HCT116 (cell line): ENCODE data around the gene CD300LB. TPM values are rescaled to one million over a fixed set of nuclear protein-coding genes. Genes with fewer than 3 reads are reported as not detected.

Experiments used
- ATAC-seq: fragments of 200-7000 bp; cut with Tn5 transposase; 2 replicates; pipeline ENCODE4 v1.9.1; 2020; ENCODE audit warnings: mild to moderate bottlenecking, moderate library complexity
- BruUV-seq: library from RNA; stranded (reverse); fragments of 400-500 nt; replicated peaks from 2 replicates; lab custom pipeline; 2021; lab: Mats Ljungman, UMichigan
- CTCF ChIA-PET: fragments of 300-600 bp; sonication (Branson Sonifier 250); formaldehyde crosslinking; loops from one replicate; lab custom pipeline; 2021; ENCODE audit warnings: antibody characterized with exemption; lab: Charles Lee
- POLR2A ChIA-PET: fragments of 300-600, 350-600 bp; sonication (Branson Sonifier 250); formaldehyde crosslinking; loops from one replicate; lab custom pipeline; 2021; ENCODE audit warnings: antibody characterized with exemption; lab: Charles Lee
- RAD21 ChIA-PET, 2 experiments: fragments of 300-600 bp; sonication (Branson Sonifier 250); formaldehyde crosslinking; loops; one replicate each; lab custom pipeline; 2023; ENCODE audit warnings: low total read pairs in 2 of 2; ENCODE audit not compliant: uncharacterized antibody in 2 of 2, unreplicated experiment in 2 of 2, low non-redundant PET in 1 of 2; lab: Charles Lee
- DNase-seq: peaks from one replicate; pipeline ENCODE4 v3.0.0-alpha.2; 2010; ENCODE audit warnings: low read depth, low spot score
- H2AFZ ChIP-seq: fragments of 200-600 bp; shearing (Covaris generic), sonication (generic); 2 replicates; pipeline ENCODE4 v1.6.1; 2017; ENCODE audit warnings: low read depth, mixed run types, mixed read lengths, antibody characterized with exemption, low read length; ENCODE audit not compliant: poor library complexity, severe bottlenecking
- H3K27ac ChIP-seq: 2 replicates; pipeline ENCODE4 v1.5.1; 2012; ENCODE audit warnings: low read depth, low read length
- H3K27me3 ChIP-seq: fragments of 200-600 bp; sonication (generic); 2 replicates; pipeline ENCODE4 v1.6.1; 2016; ENCODE audit warnings: mixed run types, low read length, mixed read lengths; ENCODE audit not compliant: insufficient read depth
- H3K36me3 ChIP-seq, 2 experiments: fragments of 200-500 bp in 1 of 2; fragments of 200-600 bp in 1 of 2; sonication (Bioruptor generic) in 1 of 2; sonication (generic) in 1 of 2; 2 replicates each; pipeline versions ENCODE4 v1.5.1 to v1.6.1; 2014 to 2016; ENCODE audit warnings: low read length in 2 of 2, inconsistent platforms in 1 of 2, mixed read lengths in 1 of 2, mixed run types in 1 of 2; ENCODE audit not compliant: insufficient read depth in 2 of 2, control insufficient read depth in 1 of 2
- H3K4me1 ChIP-seq, 2 experiments: fragments of 200-600 bp in 1 of 2; sonication (generic) in 1 of 2; 2 replicates each; pipeline versions ENCODE4 v1.5.1 to v1.6.1; 2012 to 2017; ENCODE audit warnings: low read length in 2 of 2, inconsistent platforms in 1 of 2, mild to moderate bottlenecking in 1 of 2, mixed read lengths in 1 of 2, mixed run types in 1 of 2, moderate library complexity in 1 of 2; ENCODE audit not compliant: insufficient read depth in 2 of 2, control insufficient read depth in 1 of 2
- H3K4me2 ChIP-seq: fragments of 200-600 bp; sonication (generic); 2 replicates; pipeline ENCODE4 v1.6.1; 2017; ENCODE audit warnings: mixed run types, low read length, mixed read lengths
- H3K4me3 ChIP-seq, 2 experiments: fragments of 200-600 bp in 1 of 2; sonication (generic) in 1 of 2; replicated peaks in 1 of 2; 2 replicates each; pipeline ENCODE4 v1.5.1; 2011 to 2016; ENCODE audit warnings: low read length in 2 of 2, control low read depth in 1 of 2, low read depth in 1 of 2, mild to moderate bottlenecking in 1 of 2, mixed read lengths in 1 of 2, mixed run types in 1 of 2
- H3K79me2 ChIP-seq: fragments of 200-600 bp; sonication (generic); 2 replicates; pipeline ENCODE4 v1.6.1; 2017; ENCODE audit warnings: mild to moderate bottlenecking, mixed run types, low read length, moderate library complexity, mixed read lengths; ENCODE audit not compliant: insufficient read depth
- H3K9ac ChIP-seq: fragments of 200-600 bp; sonication (generic); 2 replicates; pipeline ENCODE4 v1.6.1; 2016; ENCODE audit warnings: low read length, mixed read lengths
- H3K9me2 ChIP-seq: fragments of 200-600 bp; sonication (generic), shearing (Covaris generic); 2 replicates; pipeline ENCODE4 v1.6.1; 2017; ENCODE audit warnings: mixed run types, mild to moderate bottlenecking, moderate library complexity; ENCODE audit not compliant: insufficient read depth
- H3K9me3 ChIP-seq, 2 experiments: fragments of 200-500 bp in 1 of 2; fragments of 200-600 bp in 1 of 2; sonication (Bioruptor generic) in 1 of 2; sonication (generic) in 1 of 2; 2 replicates each; pipeline ENCODE4 v1.6.1; 2014 to 2017; ENCODE audit warnings: low read length in 2 of 2, mixed read lengths in 2 of 2, inconsistent platforms in 1 of 2, low read depth in 1 of 2, mild to moderate bottlenecking in 1 of 2, mixed run types in 1 of 2, moderate library complexity in 1 of 2; ENCODE audit not compliant: control insufficient read depth in 1 of 2, insufficient read depth in 1 of 2
- H4K20me1 ChIP-seq: fragments of 200-600 bp; sonication (generic), shearing (Covaris generic); 2 replicates; pipeline ENCODE4 v1.6.1; 2017; ENCODE audit warnings: mixed run types, mild to moderate bottlenecking, moderate library complexity; ENCODE audit not compliant: insufficient read depth
- ATF3 ChIP-seq: IDR thresholded peaks from 2 replicates; pipeline ENCODE4 v1.6.1; 2012
- CBX3 ChIP-seq: IDR thresholded peaks from 2 replicates; pipeline ENCODE4 v1.6.1; 2012; ENCODE audit warnings: low read depth
- CEBPB ChIP-seq: IDR thresholded peaks from 2 replicates; pipeline ENCODE4 v1.6.1; 2012; ENCODE audit warnings: low read depth
- EGR1 ChIP-seq: IDR thresholded peaks from 2 replicates; pipeline ENCODE4 v1.6.1; 2012; ENCODE audit warnings: low read depth
- ELF1 ChIP-seq: IDR thresholded peaks from 2 replicates; pipeline ENCODE4 v1.6.1; 2012; ENCODE audit warnings: low read depth, borderline replicate concordance
- EZH2 ChIP-seq: fragments of 200-600 bp; sonication (generic); IDR thresholded peaks from 2 replicates; pipeline ENCODE4 v1.6.1; 2017; ENCODE audit warnings: antibody characterized with exemption, mixed run types
- EZH2phosphoT487 ChIP-seq: fragments of 200-600 bp; IDR thresholded peaks from 2 replicates; pipeline ENCODE4 v1.6.1; 2018; ENCODE audit warnings: antibody characterized with exemption, borderline replicate concordance
- JUND ChIP-seq: IDR thresholded peaks from 2 replicates; pipeline ENCODE4 v1.6.1; 2012
- POLR2A ChIP-seq: IDR thresholded peaks from 2 replicates; pipeline ENCODE4 v1.7.0; 2011; ENCODE audit warnings: borderline replicate concordance; ENCODE audit not compliant: insufficient read depth, insufficient read length; ENCODE audit errors: extremely low read depth
- RAD21 ChIP-seq: IDR thresholded peaks from 2 replicates; pipeline ENCODE4 v1.6.1; 2012; ENCODE audit warnings: low read depth, mild to moderate bottlenecking
- SIN3A ChIP-seq: IDR thresholded peaks from 2 replicates; pipeline ENCODE4 v1.6.1; 2012; ENCODE audit warnings: low read depth
- SRF ChIP-seq: IDR thresholded peaks from 2 replicates; pipeline ENCODE4 v1.6.1; 2012; ENCODE audit warnings: low read depth
- TCF7L2 ChIP-seq: IDR thresholded peaks from 2 replicates; pipeline ENCODE4 v1.7.0; 2011; ENCODE audit warnings: borderline replicate concordance, inconsistent platforms; ENCODE audit not compliant: insufficient read depth, insufficient read length; ENCODE audit errors: extremely low read depth
- YY1 ChIP-seq: IDR thresholded peaks from 2 replicates; pipeline ENCODE4 v1.6.1; 2011; ENCODE audit warnings: low read length, low read depth, moderate library complexity, mild to moderate bottlenecking; ENCODE audit not compliant: insufficient replicate concordance; ENCODE audit errors: extremely low read depth
- intact Hi-C: fragments of 100-400 bp; cut with micrococcal nuclease; formaldehyde crosslinking; loops from 2 replicates; pipeline ENCODE4 v1.10.0; 2022
- total RNA-seq: library from RNA; stranded (reverse); gene quantifications from one replicate; pipeline ENCODE4 v1.2.1, GENCODE V29; 2021; ENCODE audit not compliant: unreplicated experiment
- TF ChIP-seq, protein P1 (sequence below): IDR thresholded peaks from 2 replicates; pipeline ENCODE4 v1.6.1; 2012
- TF ChIP-seq, protein P2 (sequence below): IDR thresholded peaks from 2 replicates; pipeline ENCODE4 v1.6.1; 2012; ENCODE audit warnings: low read depth
- TF ChIP-seq, protein P3 (sequence below), 3 experiments: fragments of 200-600 bp in 1 of 3; sonication (generic) in 1 of 3; IDR thresholded peaks in 2 of 3; conservative IDR thresholded peaks in 1 of 3; 2 replicates each; pipeline ENCODE4 v1.5.1; 2012 to 2017; ENCODE audit warnings: low read depth in 2 of 3, low read length in 2 of 3, antibody characterized with exemption in 1 of 3, borderline replicate concordance in 1 of 3, control low read depth in 1 of 3, mild to moderate bottlenecking in 1 of 3, mixed read lengths in 1 of 3, mixed run types in 1 of 3, moderate library complexity in 1 of 3; ENCODE audit not compliant: insufficient read depth in 1 of 3

Gene CD300LB
- total RNA-seq, 1 experiment from 2014 or later, result not detected

DNA sequence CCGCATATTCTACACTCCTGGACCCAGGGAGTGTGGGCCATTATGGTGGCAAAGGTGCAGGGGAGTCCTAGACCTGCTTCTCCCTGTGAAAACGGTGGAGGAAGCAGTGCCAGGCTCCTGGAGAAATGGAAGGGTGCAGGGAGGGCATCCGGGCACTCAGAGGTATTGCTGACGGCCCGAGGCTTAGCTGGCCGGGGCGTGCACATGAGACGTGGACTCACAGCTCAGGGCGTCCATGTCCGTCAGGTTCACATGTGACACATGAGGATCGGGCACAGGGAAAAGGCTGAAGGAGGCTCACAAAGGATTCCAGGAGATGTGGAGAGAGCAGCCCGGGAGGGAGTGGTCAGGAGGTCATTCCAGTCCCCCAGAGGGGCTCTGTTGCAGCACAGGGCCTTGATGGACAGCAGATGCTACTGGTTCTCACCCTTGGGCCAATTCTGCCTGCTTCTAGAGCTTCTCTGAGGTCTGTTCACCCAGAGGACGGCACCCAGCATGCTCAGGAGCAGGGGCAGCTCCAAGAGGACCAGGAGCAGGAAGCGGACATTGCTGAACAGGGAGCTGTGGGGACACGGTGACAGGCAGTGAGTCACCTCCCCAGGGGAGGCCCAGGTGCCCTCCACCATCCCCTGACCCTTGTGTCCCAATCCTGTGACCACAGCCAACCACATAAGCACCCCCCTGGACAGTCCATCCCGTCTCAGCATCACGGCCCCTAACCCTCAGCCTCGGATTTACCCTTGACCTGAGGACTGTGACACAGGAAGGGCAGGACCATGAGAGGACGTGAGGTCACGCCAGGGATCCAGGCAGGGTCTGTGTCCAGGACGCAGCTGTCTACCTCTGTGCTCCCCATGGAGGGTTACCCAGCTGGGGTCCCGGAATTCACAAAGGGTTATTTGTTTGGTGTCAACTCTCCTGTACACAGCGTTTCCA is 10.2 kb upstream of the CD300LB start:
- Histone ChIP-seq H2AFZ (no peak overlapping the region), H3K27ac (no peak overlapping the region), H3K4me2 (no peak overlapping the region), H3K27me3 (peaks cover 27% of the 10 kb centered on the region), H3K79me2 (no peaks in the 10 kb centered on the region), H3K4me3 (no peak overlapping the region), H3K9me2 (no peaks in the 10 kb centered on the region), H3K9me3 (no peaks in the 10 kb centered on the region), H4K20me1 (no peaks in the 10 kb centered on the region), H3K36me3 (no peaks in the 10 kb centered on the region), H3K4me1 (peaks cover 0 to 5% of the 10 kb centered on the region in 2 experiments; a peak in 1 of 4 replicates)
- no TSS peak for BruUV-seq
- DNase-seq (no peak), ATAC-seq (no peak)
- ChIA-PET RAD21 (no interaction called here), CTCF (no interaction called here), POLR2A (no interaction called here)
- no peak for TF ChIP-seq EZH2phosphoT487
- TF ChIP-seq, protein P1, sequence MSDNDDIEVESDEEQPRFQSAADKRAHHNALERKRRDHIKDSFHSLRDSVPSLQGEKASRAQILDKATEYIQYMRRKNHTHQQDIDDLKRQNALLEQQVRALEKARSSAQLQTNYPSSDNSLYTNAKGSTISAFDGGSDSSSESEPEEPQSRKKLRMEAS, result no peak
- TF ChIP-seq YY1, result no peak
- no peak for TF ChIP-seq RAD21
- no peak for TF ChIP-seq POLR2A
- no peak for TF ChIP-seq CEBPB
- no peak for TF ChIP-seq ATF3
- TF ChIP-seq ELF1, result no peak
- no peak for TF ChIP-seq SRF
- no peak for TF ChIP-seq CBX3
- TF ChIP-seq, protein P2, sequence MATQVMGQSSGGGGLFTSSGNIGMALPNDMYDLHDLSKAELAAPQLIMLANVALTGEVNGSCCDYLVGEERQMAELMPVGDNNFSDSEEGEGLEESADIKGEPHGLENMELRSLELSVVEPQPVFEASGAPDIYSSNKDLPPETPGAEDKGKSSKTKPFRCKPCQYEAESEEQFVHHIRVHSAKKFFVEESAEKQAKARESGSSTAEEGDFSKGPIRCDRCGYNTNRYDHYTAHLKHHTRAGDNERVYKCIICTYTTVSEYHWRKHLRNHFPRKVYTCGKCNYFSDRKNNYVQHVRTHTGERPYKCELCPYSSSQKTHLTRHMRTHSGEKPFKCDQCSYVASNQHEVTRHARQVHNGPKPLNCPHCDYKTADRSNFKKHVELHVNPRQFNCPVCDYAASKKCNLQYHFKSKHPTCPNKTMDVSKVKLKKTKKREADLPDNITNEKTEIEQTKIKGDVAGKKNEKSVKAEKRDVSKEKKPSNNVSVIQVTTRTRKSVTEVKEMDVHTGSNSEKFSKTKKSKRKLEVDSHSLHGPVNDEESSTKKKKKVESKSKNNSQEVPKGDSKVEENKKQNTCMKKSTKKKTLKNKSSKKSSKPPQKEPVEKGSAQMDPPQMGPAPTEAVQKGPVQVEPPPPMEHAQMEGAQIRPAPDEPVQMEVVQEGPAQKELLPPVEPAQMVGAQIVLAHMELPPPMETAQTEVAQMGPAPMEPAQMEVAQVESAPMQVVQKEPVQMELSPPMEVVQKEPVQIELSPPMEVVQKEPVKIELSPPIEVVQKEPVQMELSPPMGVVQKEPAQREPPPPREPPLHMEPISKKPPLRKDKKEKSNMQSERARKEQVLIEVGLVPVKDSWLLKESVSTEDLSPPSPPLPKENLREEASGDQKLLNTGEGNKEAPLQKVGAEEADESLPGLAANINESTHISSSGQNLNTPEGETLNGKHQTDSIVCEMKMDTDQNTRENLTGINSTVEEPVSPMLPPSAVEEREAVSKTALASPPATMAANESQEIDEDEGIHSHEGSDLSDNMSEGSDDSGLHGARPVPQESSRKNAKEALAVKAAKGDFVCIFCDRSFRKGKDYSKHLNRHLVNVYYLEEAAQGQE, result no peak
- TF ChIP-seq TCF7L2, result no peak
- TF ChIP-seq EGR1, result no peak
- TF ChIP-seq, protein P3, sequence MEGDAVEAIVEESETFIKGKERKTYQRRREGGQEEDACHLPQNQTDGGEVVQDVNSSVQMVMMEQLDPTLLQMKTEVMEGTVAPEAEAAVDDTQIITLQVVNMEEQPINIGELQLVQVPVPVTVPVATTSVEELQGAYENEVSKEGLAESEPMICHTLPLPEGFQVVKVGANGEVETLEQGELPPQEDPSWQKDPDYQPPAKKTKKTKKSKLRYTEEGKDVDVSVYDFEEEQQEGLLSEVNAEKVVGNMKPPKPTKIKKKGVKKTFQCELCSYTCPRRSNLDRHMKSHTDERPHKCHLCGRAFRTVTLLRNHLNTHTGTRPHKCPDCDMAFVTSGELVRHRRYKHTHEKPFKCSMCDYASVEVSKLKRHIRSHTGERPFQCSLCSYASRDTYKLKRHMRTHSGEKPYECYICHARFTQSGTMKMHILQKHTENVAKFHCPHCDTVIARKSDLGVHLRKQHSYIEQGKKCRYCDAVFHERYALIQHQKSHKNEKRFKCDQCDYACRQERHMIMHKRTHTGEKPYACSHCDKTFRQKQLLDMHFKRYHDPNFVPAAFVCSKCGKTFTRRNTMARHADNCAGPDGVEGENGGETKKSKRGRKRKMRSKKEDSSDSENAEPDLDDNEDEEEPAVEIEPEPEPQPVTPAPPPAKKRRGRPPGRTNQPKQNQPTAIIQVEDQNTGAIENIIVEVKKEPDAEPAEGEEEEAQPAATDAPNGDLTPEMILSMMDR (IDR thresholded peaks at IDR 0.05 in 2 of 3, conservative IDR thresholded peaks at IDR 0.05 in 1 of 3; ENCODE audit: borderline replicate concordance in 1 of 3, insufficient read depth in 1 of 3, low read depth in 2 of 3, low read length in 2 of 3), result no peak
- no peak for TF ChIP-seq JUND
- no peak for TF ChIP-seq SIN3A
- TF ChIP-seq EZH2, result no peak
- TF ChIP-seq, all 23 proteins: peak for 0
- no peak overlapping the region for H3K9ac ChIP-seq
- intact Hi-C loops, result no loop called here
